Ascending aorta (tissue), 2 donors: ENCODE results near the gene POLG2. TPM values are rescaled to one million over a fixed set of nuclear protein-coding genes. Genes with fewer than 3 reads are reported as not detected.
A peak's percentile ranks its signal among the peaks of the same experiment; 100 is the strongest.

Experiments
- DNase-seq, 2 donors: peaks; one replicate each; pipeline ENCODE4 v3.0.0-alpha.2; 2019; ENCODE audit warnings: low spot score in 2 of 2
- H3K27ac ChIP-seq, 2 donors: fragments of 200-600 bp; sonication (generic); one replicate each; pipeline ENCODE4 v1.5.1; 2016 to 2017; ENCODE audit warnings: mild to moderate bottlenecking in 1 of 2
- H3K27me3 ChIP-seq: fragments of 200-600 bp; sonication (generic); one replicate; pipeline ENCODE4 v1.5.1; 2017
- H3K36me3 ChIP-seq, 2 donors: fragments of 200-600 bp; sonication (generic); one replicate each; pipeline ENCODE4 v1.5.1; 2016
- H3K4me1 ChIP-seq, 2 donors: fragments of 200-600 bp; sonication (generic); one replicate each; pipeline ENCODE4 v1.5.1; 2016 to 2017; ENCODE audit warnings: mild to moderate bottlenecking in 1 of 2
- H3K4me3 ChIP-seq, 2 donors: fragments of 200-600 bp; sonication (generic); one replicate each; pipeline ENCODE4 v1.5.1; 2016 to 2017; ENCODE audit warnings: mild to moderate bottlenecking in 1 of 2
- H3K9me3 ChIP-seq, 2 donors: fragments of 200-600 bp; sonication (generic); one replicate each; pipeline ENCODE4 v1.5.1; 2016
- CTCF ChIP-seq, 3 experiments: fragments of 200-600 bp in 2 of 3; fragments of 450-650 bp in 1 of 3; sonication (generic) in 2 of 3; IDR thresholded peaks; one replicate each; pipeline ENCODE4 v1.5.1; 2016 to 2019; ENCODE audit warnings: antibody characterized with exemption in 3 of 3, mild to moderate bottlenecking in 1 of 3, moderate library complexity in 1 of 3
- intact Hi-C: fragments of 100-400 bp; cut with DNase I; formaldehyde crosslinking; loops from one replicate; pipeline ENCODE4 v1.15.1; 2023
- total RNA-seq: library from RNA; depleted of rRNA; stranded (reverse); fragments of >200 nt; gene quantifications from one replicate; pipeline ENCODE4 v1.1.0, GENCODE V29; 2016

Gene POLG2
- total RNA-seq: 1.5 TPM

DNA sequence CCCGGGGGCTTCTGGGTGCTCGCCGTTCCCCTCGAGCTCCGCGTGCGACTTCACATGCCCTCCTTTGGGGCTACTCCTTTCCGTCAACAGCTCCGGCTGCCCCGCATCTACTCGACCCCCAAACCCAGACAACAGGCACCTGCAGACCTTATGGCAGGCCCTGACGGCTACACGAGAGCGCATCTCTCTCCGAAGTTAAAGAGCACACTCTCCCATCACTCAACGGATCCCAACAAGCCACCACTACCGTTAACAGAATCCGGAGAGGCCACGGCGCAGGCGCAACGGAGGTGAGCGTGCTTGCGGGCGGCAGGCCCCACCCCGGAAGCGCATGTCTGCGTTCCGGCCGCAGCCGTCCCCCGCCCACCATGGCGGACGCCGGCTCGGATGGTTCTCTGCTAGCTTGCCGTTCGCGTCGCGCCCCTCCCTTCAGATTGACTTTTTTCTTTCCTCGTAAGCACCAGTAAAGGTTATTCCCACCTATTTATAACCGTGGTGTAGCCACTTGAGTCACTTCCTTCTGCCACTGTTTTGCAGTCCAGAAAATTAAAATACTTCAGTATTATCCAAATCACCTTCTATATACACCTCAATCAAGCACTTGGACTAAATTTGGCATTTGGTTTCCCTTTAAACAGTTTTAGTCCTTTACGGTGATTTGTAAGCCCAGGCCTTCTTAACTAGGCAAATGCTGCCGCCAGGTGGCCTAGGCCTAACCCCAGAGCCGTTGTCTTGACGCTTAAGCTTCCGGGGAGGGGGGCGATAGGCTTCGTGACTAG is at the start of gene POLG2:
Gene POLG2 (minus strand): TSS at position 269 of the 779 bp plus-strand sequence. CDS start 86 bp downstream, at position 183.
- peak; percentile 33 to 45 (median 37) for TF ChIP-seq CTCF (IDR thresholded peaks at IDR 0.05)
- Histone ChIP-seq H3K27ac (peak within 1 kb of the TSS; percentile 82 to 85), H3K36me3 (peaks cover 26 to 48% of the 10 kb centered on the region in 2 donors), H3K9me3 (no peaks in the 10 kb centered on the region), H3K27me3 (no peaks in the 10 kb centered on the region), H3K4me3 (peak within 1 kb of the TSS; percentile 81 to 95), H3K4me1 (peaks cover 12 to 39% of the 10 kb centered on the region in 2 donors)
- DNase-seq: peak; percentile 47 to 96
- intact Hi-C loops: loop anchor here (1.0 to 10.0 kb wide), 2 partner anchors 9 to 172 kb away; partner anchors contain the start of genes CEP95 and DDX5

DNA sequence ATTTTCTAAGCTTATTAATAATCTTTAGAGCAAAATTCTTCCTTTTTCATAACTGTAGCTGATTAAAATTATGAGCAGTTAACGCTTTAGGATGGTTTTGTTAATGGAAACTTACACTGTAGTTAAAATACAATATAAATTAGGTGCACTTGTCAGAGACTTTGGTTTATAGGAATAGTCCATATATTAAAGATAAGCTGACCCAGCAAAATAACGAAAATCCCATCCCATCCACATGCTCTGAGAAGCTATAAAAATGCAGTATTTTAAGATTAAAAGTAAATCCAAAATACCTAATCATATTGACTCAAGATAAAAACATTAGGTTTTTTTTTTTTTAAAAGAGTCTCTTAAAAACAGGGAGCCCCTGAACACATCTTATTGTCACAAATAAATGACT is 47.9 kb upstream of the POLG2 start:
- Histone ChIP-seq H3K4me3 (no peak overlapping the region), H3K27ac (no peak overlapping the region), H3K4me1 (no peaks in the 10 kb centered on the region), H3K27me3 (no peaks in the 10 kb centered on the region), H3K36me3 (peaks cover 32 to 67% of the 10 kb centered on the region in 2 donors), H3K9me3 (no peaks in the 10 kb centered on the region)
- no peak for DNase-seq
- no peak for TF ChIP-seq CTCF (IDR thresholded peaks at IDR 0.05)
- intact Hi-C loops: no loop called here

GRCh38 chr17:64540118-64540776 is 43.4 kb upstream of the POLG2 start:
- intact Hi-C loops: no loop called here
- Histone ChIP-seq H3K36me3 (peaks cover 39 to 66% of the 10 kb centered on the region in 2 donors), H3K27ac (no peak overlapping the region), H3K27me3 (no peaks in the 10 kb centered on the region), H3K9me3 (no peaks in the 10 kb centered on the region), H3K4me3 (no peak overlapping the region), H3K4me1 (no peaks in the 10 kb centered on the region)
- TF ChIP-seq CTCF (IDR thresholded peaks at IDR 0.05): no peak
- DNase-seq: no peak

DNA sequence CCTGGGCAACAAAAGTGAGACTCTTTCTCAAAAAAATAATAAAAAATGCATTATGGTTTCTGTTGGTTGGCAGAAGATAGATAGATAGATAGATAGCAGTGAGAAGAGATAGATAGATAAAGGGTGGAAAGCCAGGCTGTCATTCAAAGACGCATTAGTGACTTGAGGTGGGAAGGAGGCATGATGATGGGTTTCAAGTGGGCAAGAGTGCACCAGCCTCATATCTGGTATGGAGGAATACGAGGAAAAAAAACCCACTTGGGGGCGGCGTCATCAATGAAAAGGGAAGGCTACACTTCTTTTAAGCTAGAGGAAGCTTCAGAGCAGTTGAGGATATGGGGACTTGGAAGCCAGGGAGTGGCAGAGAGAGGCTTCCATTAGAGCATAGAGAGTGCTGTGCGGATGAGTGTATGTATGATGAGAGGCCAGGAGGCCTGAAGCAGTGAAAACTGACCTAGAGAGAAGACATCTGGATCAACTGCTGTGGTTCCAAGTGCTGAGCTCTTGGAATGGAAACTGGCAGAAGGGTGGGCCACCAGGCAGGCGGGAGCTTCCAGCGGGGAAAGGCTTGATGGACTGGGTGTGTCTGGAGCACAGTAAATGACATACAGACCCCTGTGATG is 41.8 kb upstream of the POLG2 start:
- Histone ChIP-seq H3K27ac (no peak overlapping the region), H3K36me3 (peaks cover 48 to 71% of the 10 kb centered on the region in 2 donors), H3K4me3 (no peak overlapping the region), H3K9me3 (no peaks in the 10 kb centered on the region), H3K27me3 (no peaks in the 10 kb centered on the region), H3K4me1 (no peaks in the 10 kb centered on the region)
- intact Hi-C loops: no loop called here
- TF ChIP-seq CTCF (IDR thresholded peaks at IDR 0.05): no peak
- no peak for DNase-seq

DNA sequence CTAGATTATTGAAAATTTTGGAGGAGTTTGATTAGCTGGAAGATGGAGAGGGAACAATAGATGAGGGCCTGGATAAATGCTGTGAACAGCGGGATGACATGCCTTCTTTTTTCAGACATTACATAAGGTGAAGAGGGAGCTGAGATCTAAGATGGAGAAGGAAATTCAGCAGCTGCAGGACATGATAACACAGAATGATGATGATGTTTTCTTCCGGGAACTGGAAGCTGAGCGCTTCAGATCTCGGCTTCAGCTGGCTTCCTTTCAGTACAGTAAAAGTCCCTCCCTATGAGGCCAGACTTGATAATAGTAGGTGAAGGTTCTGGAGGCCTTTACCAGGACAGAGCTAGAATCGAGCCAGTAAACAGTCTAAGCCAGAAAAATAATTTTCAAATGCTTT is 40.6 kb upstream of the POLG2 start:
- H3K27me3 ChIP-seq: no peaks in the 10 kb centered on the region
- no peak for DNase-seq
- intact Hi-C loops: no loop called here
- no peak for TF ChIP-seq CTCF (IDR thresholded peaks at IDR 0.05)
- no peaks in the 10 kb centered on the region for H3K4me1 ChIP-seq
- no peak overlapping the region for H3K4me3 ChIP-seq
- no peaks in the 10 kb centered on the region for H3K9me3 ChIP-seq
- H3K36me3 ChIP-seq: peaks cover 58 to 78% of the 10 kb centered on the region in 2 donors
- no peak overlapping the region for H3K27ac ChIP-seq
